K562 (cell line): ENCODE data around the gene ABCB4. TPM values are rescaled to one million over a fixed set of nuclear protein-coding genes. Genes with fewer than 3 reads are reported as not detected.

Experiments used
- ATAC-seq: fragments of 200-7000 bp; cut with Tn5 transposase; 3 replicates; pipeline ENCODE4 v1.9.1; 2020; ENCODE audit warnings: moderate library complexity
- BruUV-seq: library from RNA; stranded (reverse); fragments of 400-500 nt; replicated peaks from 2 replicates; lab custom pipeline; 2021; lab: Mats Ljungman, UMichigan
- CTCF ChIA-PET: fragments of 300-600 bp; formaldehyde crosslinking; extraction: SDS; loops from one replicate; lab custom pipeline; 2021; ENCODE audit warnings: low intra/inter-chr PET ratio; lab: Yijun Ruan, JAX
- POLR2A ChIA-PET: fragments of 300-600, 350-650 bp; sonication (Branson Sonifier 250); formaldehyde crosslinking; extraction: SDS; loops from one replicate; lab custom pipeline; 2021; ENCODE audit warnings: antibody characterized with exemption, inconsistent platforms; lab: Yijun Ruan, JAX
- DNase-seq, 4 experiments: peaks; one replicate each; pipeline versions ENCODE4 v3.0.0 to v3.0.0-alpha.2; 2011 to 2018; ENCODE audit warnings: low spot score in 3 of 4, mixed read lengths in 3 of 4; ENCODE audit errors: extremely low read depth in 1 of 4
- FAIRE-seq: peaks from 2 replicates; lab custom pipeline; 2011; peaks lifted over from hg19 to GRCh38; lab: Jason Lieb, UNC
- H2AFZ ChIP-seq: 2 replicates; pipeline ENCODE4 v1.6.0; 2011; ENCODE audit warnings: low read depth, low read length, control low read depth, inconsistent platforms
- H3K27ac ChIP-seq: fragments of 200-600 bp; 3 replicates; pipeline ENCODE4 v1.8.0; 2011; ENCODE audit warnings: low read depth, mild to moderate bottlenecking, control low read depth, inconsistent platforms, low read length, moderate library complexity, mixed read lengths; ENCODE audit errors: extremely low read depth
- H3K27me3 ChIP-seq, 2 experiments: fragments of 300-600 bp in 1 of 2; 2 replicates in 1 of 2; 3 replicates in 1 of 2; pipeline versions ENCODE4 v1.6.0 to v1.8.0; 2011; ENCODE audit warnings: inconsistent platforms in 2 of 2, low read length in 2 of 2, mild to moderate bottlenecking in 1 of 2, mixed read lengths in 1 of 2, moderate library complexity in 1 of 2; ENCODE audit not compliant: control insufficient read depth in 2 of 2, insufficient read depth in 2 of 2
- H3K36me3 ChIP-seq: fragments of 300-600 bp; 3 replicates; pipeline ENCODE4 v1.8.0; 2011; ENCODE audit warnings: mild to moderate bottlenecking, low read length, inconsistent platforms; ENCODE audit not compliant: control insufficient read depth, insufficient read depth
- H3K4me1 ChIP-seq, 2 experiments: fragments of 200-600 bp in 1 of 2; replicated peaks in 1 of 2; 2 replicates in 1 of 2; 3 replicates in 1 of 2; pipeline versions ENCODE4 v1.5.1 to v1.8.0; 2011; ENCODE audit warnings: inconsistent platforms in 2 of 2, low read length in 2 of 2, mild to moderate bottlenecking in 1 of 2, mixed read lengths in 1 of 2, moderate library complexity in 1 of 2; ENCODE audit not compliant: control insufficient read depth in 2 of 2, insufficient read depth in 2 of 2
- H3K4me2 ChIP-seq: 2 replicates; pipeline ENCODE4 v1.6.1; 2011; ENCODE audit warnings: low read length, control low read depth, inconsistent platforms, mixed read lengths; ENCODE audit not compliant: insufficient read depth
- H3K4me3 ChIP-seq: fragments of 200-600 bp; sonication (generic), shearing (Covaris generic); 2 replicates; pipeline ENCODE4 v1.5.1; 2016; ENCODE audit warnings: control low read depth, inconsistent platforms
- H3K79me2 ChIP-seq: fragments of 200-600 bp; 3 replicates; pipeline ENCODE4 v1.8.0; 2011; ENCODE audit warnings: low read length, inconsistent platforms; ENCODE audit not compliant: control insufficient read depth, insufficient read depth
- H3K9ac ChIP-seq, 2 experiments: 2 replicates each; pipeline versions ENCODE4 v1.6.0 to v1.6.1; 2011; ENCODE audit warnings: low read depth in 2 of 2, low read length in 2 of 2, control low read depth in 1 of 2, inconsistent platforms in 1 of 2, mild to moderate bottlenecking in 1 of 2, mixed read lengths in 1 of 2; ENCODE audit not compliant: insufficient read depth in 1 of 2
- H3K9me1 ChIP-seq: one replicate; pipeline ENCODE4 v1.6.0; 2011; ENCODE audit warnings: inconsistent platforms, mild to moderate bottlenecking, low read length, moderate library complexity; ENCODE audit not compliant: control insufficient read depth, insufficient read depth
- H3K9me3 ChIP-seq: replicated peaks from 2 replicates; pipeline ENCODE4 v1.5.1; 2011; ENCODE audit warnings: low read depth, low read length, inconsistent platforms; ENCODE audit not compliant: control insufficient read depth, insufficient read depth
- H4K20me1 ChIP-seq: replicated peaks from 2 replicates; pipeline ENCODE4 v1.6.1; 2011; ENCODE audit warnings: low read length, inconsistent platforms, mixed read lengths; ENCODE audit not compliant: control insufficient read depth, insufficient read depth
- ARID1B ChIP-seq: fragments of 450-650 bp; IDR thresholded peaks from 2 replicates; pipeline ENCODE4 v1.6.1; 2016; ENCODE audit warnings: antibody characterized with exemption, mild to moderate bottlenecking, inconsistent platforms
- CTBP1 ChIP-seq: fragments of 450-650 bp; IDR thresholded peaks from 2 replicates; pipeline ENCODE4 v1.6.1; 2016; ENCODE audit warnings: borderline replicate concordance
- ETV5 ChIP-seq: sonication (generic); formaldehyde crosslinking; IDR thresholded peaks from 2 replicates; pipeline ENCODE4 v1.4.0; 2020; ENCODE audit warnings: low read depth, mild to moderate bottlenecking, missing genetic modification reagents
- FOXM1 ChIP-seq, 2 experiments: fragments of 450-650 bp in 1 of 2; sonication (generic) in 1 of 2; formaldehyde crosslinking in 1 of 2; IDR thresholded peaks; 2 replicates each; pipeline versions ENCODE4 v1.6.1 to v1.9.0; 2017 to 2022; ENCODE audit warnings: low read depth in 2 of 2, mild to moderate bottlenecking in 2 of 2, missing genetic modification reagents in 1 of 2, moderate library complexity in 1 of 2
- ILF3 ChIP-seq: fragments of 450-650 bp; IDR thresholded peaks from 2 replicates; pipeline ENCODE4 v1.6.1; 2018; ENCODE audit warnings: antibody characterized with exemption, mild to moderate bottlenecking, moderate library complexity, borderline replicate concordance
- NCOA1 ChIP-seq: fragments of 450-650 bp; IDR thresholded peaks from 2 replicates; pipeline ENCODE4 v1.6.1; 2016; ENCODE audit warnings: low read depth
- NFYB ChIP-seq: IDR thresholded peaks from 2 replicates; pipeline ENCODE4 v1.6.1; 2011; ENCODE audit warnings: mild to moderate bottlenecking, moderate library complexity; ENCODE audit not compliant: insufficient read length; ENCODE audit errors: extremely low read depth
- NR2C1 ChIP-seq, 2 experiments: fragments of 450-650 bp; IDR thresholded peaks; 2 replicates each; pipeline ENCODE4 v1.6.1; 2017; ENCODE audit warnings: mild to moderate bottlenecking in 2 of 2, antibody characterized with exemption in 1 of 2, inconsistent platforms in 1 of 2, missing compliant biosample characterization in 1 of 2, missing genetic modification characterization in 1 of 2
- PRPF4 ChIP-seq: fragments of 200-400 bp; formaldehyde crosslinking; IDR thresholded peaks from one replicate; pipeline ENCODE4 v1.6.1; 2017; ENCODE audit warnings: low read length, low read depth, mild to moderate bottlenecking; ENCODE audit not compliant: insufficient read depth, poor library complexity, severe bottlenecking
- TCFL5 ChIP-seq: fragments of 250-450 bp; sonication (Bioruptor Pico); conservative IDR thresholded peaks from 2 replicates; pipeline ENCODE4 v1.6.1; 2021; ENCODE audit warnings: mild to moderate bottlenecking, moderate library complexity, matching md5 sums
- ZC3H11A ChIP-seq: IDR thresholded peaks from 2 replicates; pipeline ENCODE4 v1.6.1; 2012; ENCODE audit warnings: low read depth, low read length, improper control_type of control experiment
- ZC3H8 ChIP-seq: fragments of 450-650 bp; IDR thresholded peaks from 2 replicates; pipeline ENCODE4 v1.6.1; 2017
- ZFPM2 ChIP-seq: fragments of 250-450 bp; sonication (Bioruptor Pico); IDR thresholded peaks from 2 replicates; pipeline ENCODE4 v1.5.1; 2022; ENCODE audit warnings: mild to moderate bottlenecking
- ZNF431 ChIP-seq: sonication (generic); formaldehyde crosslinking; IDR thresholded peaks from 2 replicates; pipeline ENCODE4 v1.8.0; 2022; ENCODE audit warnings: mild to moderate bottlenecking, missing genetic modification reagents
- ZNF695 ChIP-seq: fragments of 450-650 bp; formaldehyde crosslinking; IDR thresholded peaks from 2 replicates; pipeline ENCODE4 v1.4.0; 2020; ENCODE audit warnings: mild to moderate bottlenecking, moderate library complexity
- WGBS: fragments of 100-300 bp; shearing (Covaris generic); methylation state at CpG from one replicate; pipeline ENCODE4 v1.1.6; 2016; ENCODE audit warnings: low coverage, mixed read lengths; ENCODE audit not compliant: insufficient coverage; ENCODE audit errors: missing lambda C conversion rate; 5-methylcytosine and 5-hydroxymethylcytosine counted together
- in situ Hi-C: fragments of 300-500 bp; cut with MboI; formaldehyde crosslinking; loops from 4 replicates; pipeline ENCODE4 v1.15.0; 2018; ENCODE audit warnings: inconsistent platforms, mixed read lengths
- intact Hi-C: fragments of 100-400 bp; cut with micrococcal nuclease; formaldehyde crosslinking; loops from 2 replicates; pipeline ENCODE4 v1.14.2; 2022
- polyA plus RNA-seq, 8 experiments: library from polyadenylated mRNA; depleted of rRNA in 4 of 8; stranded (reverse) in 5 of 8; unstranded in 3 of 8; fragments of >200 nt; fragmentation: Nextera tagmentation in 2 of 8; fragmentation: Illumina TruSeq in 1 of 8; extraction: Ambion mirVana in 2 of 8; extraction: Trizol in 1 of 8; gene quantifications; 2 replicates each; pipeline versions ENCODE4 v1.2.1 to v1.2.3, GENCODE V29; 2011 to 2014; ENCODE audit warnings: inconsistent platforms in 1 of 8, missing spikeins in 1 of 8
- total RNA-seq, 7 experiments: library from RNA; depleted of rRNA in 6 of 7; stranded (reverse); fragments of >200 nt in 6 of 7; fragmentation: Illumina TruSeq in 2 of 7; extraction: Trizol in 2 of 7; gene quantifications; 2 replicates each; pipeline versions ENCODE4 v1.2.1 to v1.2.3, GENCODE V29; 2011 to 2021; ENCODE audit warnings: low replicate concordance in 1 of 7
- TF ChIP-seq, protein P1 (sequence below): sonication (generic); formaldehyde crosslinking; IDR thresholded peaks from 2 replicates; pipeline ENCODE4 v1.8.0; 2022; ENCODE audit warnings: mild to moderate bottlenecking, missing genetic modification reagents

ABCB4 gene
- total and polyA plus RNA-seq, 9 of the 15 experiments (the other 6 are each of a cell fraction or from before 2014, with no cell fraction given) = 0.06 to 0.73 (median 0.40) TPM

DNA sequence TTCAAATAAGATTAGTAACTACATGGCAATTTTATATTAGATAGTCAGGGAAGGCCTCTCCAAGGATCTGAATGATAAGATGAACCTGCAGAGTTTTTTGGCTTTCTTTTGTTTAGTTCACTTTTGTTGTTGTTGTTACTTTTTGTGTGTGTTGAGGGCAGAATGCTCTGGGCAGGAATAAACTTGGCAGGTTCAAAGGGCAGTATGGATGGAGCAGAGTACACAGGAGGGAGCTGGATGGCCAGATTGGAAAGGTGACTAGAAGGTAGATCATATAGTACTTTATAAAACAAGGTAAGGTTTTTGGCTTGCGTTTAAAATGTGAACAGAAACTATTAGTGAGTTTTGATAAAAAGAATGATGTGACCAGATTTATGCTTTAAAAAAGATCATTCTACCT lies 112.1 kb downstream of the ABCB4 start:
- ATAC-seq = no peak

More for the DNA sequence above, 112.1 kb downstream of the ABCB4 start:
- FAIRE-seq (no peak), DNase-seq (no peak)
- in situ Hi-C loops = no loop called here
- ChIA-PET POLR2A (no interaction called here), CTCF (no interaction called here)
- intact Hi-C loops = no loop called here
- Histone ChIP-seq H3K4me1 (peaks cover 0 to 7% of the 10 kb centered on the region in 2 experiments; a peak in 3 of 5 replicates), H3K27ac (no peak overlapping the region), H3K36me3 (no peaks in the 10 kb centered on the region), H2AFZ (no peak overlapping the region), H3K9me3 (no peaks in the 10 kb centered on the region), H4K20me1 (no peaks in the 10 kb centered on the region), H3K4me2 (no peak overlapping the region), H3K9me1 (no peaks in the 10 kb centered on the region), H3K9ac (no peak overlapping the region), H3K27me3 (no peaks in the 10 kb centered on the region), H3K4me3 (no peak overlapping the region), H3K79me2 (no peaks in the 10 kb centered on the region)
- BruUV-seq = no TSS peak
- no peak for TF ChIP-seq NCOA1
- no peak for TF ChIP-seq ZC3H8
- TF ChIP-seq PRPF4 = no peak
- TF ChIP-seq ZFPM2 = no peak
- no peak for TF ChIP-seq ZNF431 (CRISPR knock-in tag)
- TF ChIP-seq NR2C1 (IDR thresholded peaks at IDR 0.05) = no peak
- no peak for TF ChIP-seq NR2C1 (tag; IDR thresholded peaks at IDR 0.05)
- TF ChIP-seq, protein P1, sequence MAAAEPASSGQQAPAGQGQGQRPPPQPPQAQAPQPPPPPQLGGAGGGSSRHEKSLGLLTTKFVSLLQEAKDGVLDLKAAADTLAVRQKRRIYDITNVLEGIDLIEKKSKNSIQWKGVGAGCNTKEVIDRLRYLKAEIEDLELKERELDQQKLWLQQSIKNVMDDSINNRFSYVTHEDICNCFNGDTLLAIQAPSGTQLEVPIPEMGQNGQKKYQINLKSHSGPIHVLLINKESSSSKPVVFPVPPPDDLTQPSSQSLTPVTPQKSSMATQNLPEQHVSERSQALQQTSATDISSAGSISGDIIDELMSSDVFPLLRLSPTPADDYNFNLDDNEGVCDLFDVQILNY = no peak
- no peak for TF ChIP-seq ILF3
- TF ChIP-seq ZNF695 = no peak
- TF ChIP-seq TCFL5 (CRISPR knock-in tag) = no peak
- TF ChIP-seq ETV5 (CRISPR knock-in tag) = no peak
- TF ChIP-seq ZC3H11A = no peak
- no peak for TF ChIP-seq NFYB
- no peak for TF ChIP-seq FOXM1 (IDR thresholded peaks at IDR 0.05; ENCODE audit: low read depth)
- TF ChIP-seq FOXM1 (CRISPR knock-in tag; IDR thresholded peaks at IDR 0.05; ENCODE audit: low read depth) = no peak
- no peak for TF ChIP-seq ARID1B
- TF ChIP-seq CTBP1 = no peak
- WGBS = 20% methylated on average over 1 of the region's 1 CpG
